Keratinocyte (primary cell): ENCODE results near the gene PCDHGA6.

ENCODE experiments used
- EZH2 ChIP-seq: IDR thresholded peaks from one replicate; pipeline ENCODE4 v1.6.1; 2012; ENCODE audit warnings: inconsistent platforms, mild to moderate bottlenecking, low read length, moderate library complexity
- TF ChIP-seq, protein P1 (sequence below), 3 experiments: IDR thresholded peaks in 1 of 3; conservative IDR thresholded peaks in 1 of 3; optimal IDR thresholded peaks in 1 of 3; 2 replicates in 2 of 3; 3 replicates in 1 of 3; pipeline versions ENCODE3 to v1.5.1; 2011; ENCODE audit warnings: low read length in 3 of 3, mild to moderate bottlenecking in 3 of 3, moderate library complexity in 2 of 3, control low read depth in 1 of 3, inconsistent platforms in 1 of 3; ENCODE audit not compliant: insufficient read depth in 2 of 3; ENCODE audit errors: extremely low read depth in 1 of 3

DNA sequence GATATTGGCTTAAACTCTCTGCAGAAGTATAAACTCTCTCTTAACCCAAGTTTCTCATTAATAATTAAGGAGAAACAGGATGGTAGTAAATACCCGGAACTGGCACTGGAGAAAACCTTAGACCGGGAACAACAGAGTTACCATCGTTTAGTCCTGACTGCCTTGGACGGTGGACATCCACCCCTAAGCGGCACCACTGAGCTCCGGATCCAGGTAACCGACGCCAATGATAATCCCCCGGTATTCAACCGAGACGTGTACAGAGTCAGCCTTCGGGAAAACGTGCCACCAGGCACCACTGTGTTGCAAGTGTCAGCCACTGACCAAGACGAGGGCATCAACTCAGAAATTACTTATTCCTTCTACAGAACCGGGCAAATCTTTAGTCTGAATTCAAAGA, 24.9 kb downstream of the PCDHGA6 start:
- TF ChIP-seq, protein P1, sequence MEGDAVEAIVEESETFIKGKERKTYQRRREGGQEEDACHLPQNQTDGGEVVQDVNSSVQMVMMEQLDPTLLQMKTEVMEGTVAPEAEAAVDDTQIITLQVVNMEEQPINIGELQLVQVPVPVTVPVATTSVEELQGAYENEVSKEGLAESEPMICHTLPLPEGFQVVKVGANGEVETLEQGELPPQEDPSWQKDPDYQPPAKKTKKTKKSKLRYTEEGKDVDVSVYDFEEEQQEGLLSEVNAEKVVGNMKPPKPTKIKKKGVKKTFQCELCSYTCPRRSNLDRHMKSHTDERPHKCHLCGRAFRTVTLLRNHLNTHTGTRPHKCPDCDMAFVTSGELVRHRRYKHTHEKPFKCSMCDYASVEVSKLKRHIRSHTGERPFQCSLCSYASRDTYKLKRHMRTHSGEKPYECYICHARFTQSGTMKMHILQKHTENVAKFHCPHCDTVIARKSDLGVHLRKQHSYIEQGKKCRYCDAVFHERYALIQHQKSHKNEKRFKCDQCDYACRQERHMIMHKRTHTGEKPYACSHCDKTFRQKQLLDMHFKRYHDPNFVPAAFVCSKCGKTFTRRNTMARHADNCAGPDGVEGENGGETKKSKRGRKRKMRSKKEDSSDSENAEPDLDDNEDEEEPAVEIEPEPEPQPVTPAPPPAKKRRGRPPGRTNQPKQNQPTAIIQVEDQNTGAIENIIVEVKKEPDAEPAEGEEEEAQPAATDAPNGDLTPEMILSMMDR (optimal IDR thresholded peaks at IDR 0.05 in 1 of 3, IDR thresholded peaks at IDR 0.05 in 1 of 3, conservative IDR thresholded peaks at IDR 0.05 in 1 of 3; ENCODE audit: extremely low read depth in 1 of 3, insufficient read depth in 2 of 3, low read length in 3 of 3): no peak
- TF ChIP-seq EZH2: no peak
